ELR (cell line): ENCODE measurements around the gene ACTMAP.

Experiments
- DNase-seq: peaks from one replicate; pipeline ENCODE4 v3.0.0-alpha.2; 2015; ENCODE audit warnings: low read depth

Gene ACTMAP

DNA sequence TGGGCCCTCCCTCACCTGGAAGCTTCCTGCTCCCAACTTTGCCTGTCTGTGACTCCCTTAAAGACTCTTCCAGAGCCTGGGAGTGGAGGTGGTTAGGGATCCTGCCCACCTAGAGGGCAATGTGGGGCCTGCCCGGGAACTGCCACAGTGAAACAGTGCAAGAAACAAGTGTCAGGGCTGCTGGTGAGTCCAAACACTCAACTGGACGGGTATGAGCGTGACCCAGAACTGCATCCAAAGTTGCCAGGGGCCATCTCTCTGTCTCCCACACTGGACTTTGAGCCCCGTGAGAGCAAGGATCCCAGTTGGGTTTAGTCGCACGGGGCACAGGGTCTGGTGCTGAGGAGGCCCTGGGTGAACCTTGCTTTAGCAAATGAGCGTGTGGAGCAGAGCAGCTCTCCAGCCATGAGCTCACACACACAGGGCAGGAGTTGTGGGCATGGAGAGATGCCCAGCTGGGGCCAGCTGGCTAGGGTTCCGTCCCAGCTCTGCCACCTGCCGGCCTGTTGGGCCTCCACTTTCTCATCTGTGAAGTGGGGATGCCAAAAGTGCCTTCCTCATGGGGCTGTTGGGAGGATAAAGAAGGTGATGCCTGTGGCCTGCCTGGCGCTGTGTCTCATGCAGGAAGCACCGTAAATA, 57.0 kb downstream of the ACTMAP start:
- DNase-seq: no peak

DNA sequence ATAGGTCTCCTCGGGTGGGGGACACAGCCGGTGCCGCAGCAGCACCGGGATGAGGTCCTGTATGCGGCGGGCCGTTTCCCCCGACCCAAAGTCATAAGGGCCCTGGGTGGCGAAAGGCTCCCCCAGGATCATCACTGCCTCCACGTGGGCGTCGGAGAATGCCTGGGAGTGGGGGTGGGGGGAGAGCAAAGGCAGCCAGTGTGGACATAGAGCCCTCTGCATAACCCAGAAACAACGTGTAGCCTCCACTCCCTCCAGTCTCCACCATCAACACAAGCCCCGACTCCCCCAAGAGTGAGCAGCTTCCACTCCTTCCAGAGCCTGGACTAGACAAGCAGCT, 58.1 kb downstream of the ACTMAP start:
- DNase-seq: no peak

DNA sequence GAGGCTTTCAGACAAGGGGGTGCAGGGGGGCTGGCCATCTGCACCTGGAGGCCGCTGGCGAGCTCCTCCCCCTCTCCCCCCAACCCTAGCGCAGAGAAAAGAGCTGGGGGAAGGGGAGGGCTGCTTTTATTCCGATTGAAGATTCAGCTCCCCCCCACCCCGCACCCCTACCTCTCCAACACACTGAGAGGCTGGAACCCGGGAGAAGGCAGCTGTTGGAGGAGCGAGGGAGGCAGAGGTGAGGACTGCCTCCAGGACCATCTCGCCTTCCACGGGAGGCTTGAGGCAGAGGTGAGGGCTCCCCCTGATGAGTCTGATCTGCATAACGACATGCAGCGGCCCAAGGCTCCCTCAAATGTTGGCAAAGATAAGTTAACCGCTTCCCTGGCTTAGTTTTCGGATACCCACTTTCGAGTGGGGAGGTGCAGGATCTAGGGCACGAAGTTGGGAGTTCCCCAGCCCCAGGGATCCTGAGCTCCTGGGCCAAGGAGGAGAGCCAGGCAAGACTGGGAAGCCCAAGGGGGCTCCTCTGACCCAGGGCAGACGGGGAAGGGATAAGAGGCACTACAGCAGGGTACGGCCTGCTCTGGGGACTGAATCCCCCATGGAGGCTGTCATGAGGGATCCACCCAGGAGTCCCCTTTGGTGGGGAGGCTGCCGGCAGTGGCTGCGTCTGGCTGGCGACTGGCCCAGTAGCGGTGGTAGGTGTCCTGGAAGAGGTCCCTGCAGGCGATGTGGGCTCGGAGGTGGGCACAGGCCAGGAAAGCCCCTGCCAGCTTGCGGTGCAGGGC, 58.7 kb downstream of the ACTMAP start:
- DNase-seq: no peak
